DND-41 (cell line): ENCODE measurements around the gene SLC16A1.
A peak's percentile ranks its signal among the peaks of the same experiment; 100 is the strongest.

ENCODE experiments used
- ATAC-seq: fragments of 200-7000 bp; cut with Tn5 transposase; 3 replicates; pipeline ENCODE4 v1.9.1; 2021; ENCODE audit warnings: low read depth; ENCODE audit not compliant: insufficient read depth
- DNase-seq: peaks from one replicate; pipeline ENCODE4 v3.0.0-alpha.2; 2020
- H2AFZ ChIP-seq: 2 replicates; pipeline ENCODE4 v1.6.0; 2012; ENCODE audit warnings: low read depth, low read length
- H3K27ac ChIP-seq: 2 replicates; pipeline ENCODE4 v1.5.1; 2012; ENCODE audit warnings: low read length, inconsistent platforms
- H3K27me3 ChIP-seq: fragments of 200-600 bp; sonication (generic); 2 replicates; pipeline ENCODE4 v1.6.0; 2012; ENCODE audit warnings: low read length, mild to moderate bottlenecking, inconsistent platforms; ENCODE audit not compliant: insufficient read depth, poor library complexity
- H3K36me3 ChIP-seq: 2 replicates; pipeline ENCODE4 v1.5.1; 2012; ENCODE audit warnings: low read length, inconsistent platforms; ENCODE audit not compliant: insufficient read depth
- H3K4me1 ChIP-seq: 2 replicates; pipeline ENCODE4 v1.5.1; 2012; ENCODE audit warnings: mild to moderate bottlenecking, low read length; ENCODE audit not compliant: insufficient read depth
- H3K4me2 ChIP-seq: 2 replicates; pipeline ENCODE4 v1.6.0; 2012; ENCODE audit warnings: mild to moderate bottlenecking, moderate library complexity, low read length, inconsistent platforms; ENCODE audit not compliant: insufficient read depth
- H3K4me3 ChIP-seq, 2 experiments: fragments of 200-600 bp in 1 of 2; shearing (Covaris generic) in 1 of 2; 2 replicates each; pipeline ENCODE4 v1.5.1; 2012 to 2016; ENCODE audit warnings: inconsistent platforms in 2 of 2, low read length in 2 of 2, mild to moderate bottlenecking in 2 of 2, low read depth in 1 of 2, moderate library complexity in 1 of 2
- H3K79me2 ChIP-seq: 2 replicates; pipeline ENCODE4 v1.6.0; 2012; ENCODE audit warnings: low read length, inconsistent platforms; ENCODE audit not compliant: insufficient read depth
- H3K9ac ChIP-seq: 2 replicates; pipeline ENCODE4 v1.6.0; 2012; ENCODE audit warnings: low read depth, mild to moderate bottlenecking, inconsistent platforms, low read length, moderate library complexity
- H3K9me3 ChIP-seq: 2 replicates; pipeline ENCODE4 v1.5.1; 2012; ENCODE audit warnings: low read length, moderate library complexity, mild to moderate bottlenecking, inconsistent platforms; ENCODE audit not compliant: insufficient read depth, severe bottlenecking
- H4K20me1 ChIP-seq: 2 replicates; pipeline ENCODE4 v1.6.0; 2012; ENCODE audit warnings: low read length; ENCODE audit not compliant: insufficient read depth
- EZH2 ChIP-seq: IDR thresholded peaks from 3 replicates; pipeline ENCODE4 v1.6.1; 2012; ENCODE audit warnings: borderline replicate concordance, low read depth, mild to moderate bottlenecking, moderate library complexity, low read length, inconsistent platforms; ENCODE audit not compliant: severe bottlenecking
- TF ChIP-seq, protein P1 (sequence below): IDR thresholded peaks from 2 replicates; pipeline ENCODE4 v1.5.1; 2012; ENCODE audit warnings: borderline replicate concordance, low read length, moderate library complexity, mild to moderate bottlenecking; ENCODE audit not compliant: poor library complexity, severe bottlenecking; ENCODE audit errors: extremely low read depth

Gene SLC16A1

DNA sequence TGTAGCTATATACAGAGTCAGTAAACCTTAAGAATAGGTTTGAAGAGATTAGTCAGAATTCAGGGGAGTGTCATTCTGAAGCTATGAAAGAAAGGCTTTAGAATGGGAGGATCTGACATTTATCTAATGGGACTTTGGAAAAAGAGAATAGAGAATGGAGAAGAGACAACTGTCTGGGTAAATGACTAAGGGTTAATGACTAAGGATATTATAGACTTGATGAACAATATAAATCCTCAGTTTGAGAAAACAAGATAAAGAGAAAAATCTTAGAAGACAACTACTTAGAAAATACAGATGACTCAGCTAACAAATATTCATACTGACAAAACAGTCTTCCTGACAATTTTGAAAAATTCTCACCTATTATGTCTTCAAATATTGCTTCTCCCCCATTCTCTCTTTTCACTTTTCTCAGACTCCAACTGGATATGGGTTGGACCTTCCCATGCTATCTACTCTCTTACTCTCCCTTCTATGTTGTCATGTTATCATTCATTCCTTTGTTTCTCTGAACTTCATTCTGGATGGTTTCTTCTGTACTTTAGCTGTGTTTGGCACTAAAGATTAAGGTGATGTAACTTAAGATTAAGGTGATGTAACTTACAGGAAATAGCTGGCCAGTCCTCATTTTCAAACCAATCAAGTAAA lies 20.4 kb downstream of the SLC16A1 start:
- Histone ChIP-seq H3K4me2 (no peak overlapping the region), H3K36me3 (peaks cover 2% of the 10 kb centered on the region; the same call in 1 of the 2 replicates), H3K4me3 (no peak overlapping the region), H4K20me1 (peaks cover 19% of the 10 kb centered on the region; the same call in 1 of the 2 replicates), H3K27me3 (no peaks in the 10 kb centered on the region), H3K4me1 (peaks cover 18% of the 10 kb centered on the region), H3K9me3 (no peaks in the 10 kb centered on the region), H3K79me2 (peaks cover 96% of the 10 kb centered on the region), H2AFZ (no peak overlapping the region), H3K27ac (0 out of 2 replicates have a peak overlapping the region, but pooled peaks have one; percentile 14), H3K9ac (no peak overlapping the region)
- ATAC-seq (peak; percentile 48; the same call in 1 of the 3 replicates), DNase-seq (no peak)
- TF ChIP-seq EZH2 = no peak
- TF ChIP-seq, protein P1, sequence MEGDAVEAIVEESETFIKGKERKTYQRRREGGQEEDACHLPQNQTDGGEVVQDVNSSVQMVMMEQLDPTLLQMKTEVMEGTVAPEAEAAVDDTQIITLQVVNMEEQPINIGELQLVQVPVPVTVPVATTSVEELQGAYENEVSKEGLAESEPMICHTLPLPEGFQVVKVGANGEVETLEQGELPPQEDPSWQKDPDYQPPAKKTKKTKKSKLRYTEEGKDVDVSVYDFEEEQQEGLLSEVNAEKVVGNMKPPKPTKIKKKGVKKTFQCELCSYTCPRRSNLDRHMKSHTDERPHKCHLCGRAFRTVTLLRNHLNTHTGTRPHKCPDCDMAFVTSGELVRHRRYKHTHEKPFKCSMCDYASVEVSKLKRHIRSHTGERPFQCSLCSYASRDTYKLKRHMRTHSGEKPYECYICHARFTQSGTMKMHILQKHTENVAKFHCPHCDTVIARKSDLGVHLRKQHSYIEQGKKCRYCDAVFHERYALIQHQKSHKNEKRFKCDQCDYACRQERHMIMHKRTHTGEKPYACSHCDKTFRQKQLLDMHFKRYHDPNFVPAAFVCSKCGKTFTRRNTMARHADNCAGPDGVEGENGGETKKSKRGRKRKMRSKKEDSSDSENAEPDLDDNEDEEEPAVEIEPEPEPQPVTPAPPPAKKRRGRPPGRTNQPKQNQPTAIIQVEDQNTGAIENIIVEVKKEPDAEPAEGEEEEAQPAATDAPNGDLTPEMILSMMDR = no peak

DNA sequence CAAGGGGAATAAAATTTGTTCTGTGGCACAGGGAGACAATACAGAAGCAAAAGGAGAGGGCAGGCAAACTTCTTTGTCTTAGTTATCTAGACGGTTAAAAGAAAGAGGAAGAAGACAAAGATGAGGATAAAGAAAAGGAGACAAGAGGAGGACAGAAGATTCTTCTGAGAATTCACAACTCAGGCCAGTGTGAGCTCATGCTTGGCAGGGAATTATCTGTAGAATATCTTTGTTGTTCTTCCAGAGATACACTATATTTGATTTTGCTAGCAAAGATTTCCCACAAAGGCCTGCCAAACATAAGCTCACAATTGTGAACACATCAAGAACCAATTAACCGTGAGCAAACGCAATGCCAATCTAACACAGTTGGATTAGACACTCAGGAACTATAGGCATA lies 21.4 kb downstream of the SLC16A1 start:
- Histone ChIP-seq H3K4me1 (peaks cover 18% of the 10 kb centered on the region), H3K36me3 (peaks cover 7% of the 10 kb centered on the region; the same call in 1 of the 2 replicates), H3K27ac (no peak overlapping the region), H2AFZ (no peak overlapping the region), H3K9ac (no peak overlapping the region), H3K27me3 (no peaks in the 10 kb centered on the region), H3K79me2 (peaks cover 95% of the 10 kb centered on the region), H3K4me2 (no peak overlapping the region), H3K4me3 (no peak overlapping the region), H3K9me3 (no peaks in the 10 kb centered on the region), H4K20me1 (peaks cover 26% of the 10 kb centered on the region; the same call in 1 of the 2 replicates)
- ATAC-seq (no peak), DNase-seq (no peak)
- TF ChIP-seq, protein P1 = no peak
- TF ChIP-seq EZH2 = no peak

DNA sequence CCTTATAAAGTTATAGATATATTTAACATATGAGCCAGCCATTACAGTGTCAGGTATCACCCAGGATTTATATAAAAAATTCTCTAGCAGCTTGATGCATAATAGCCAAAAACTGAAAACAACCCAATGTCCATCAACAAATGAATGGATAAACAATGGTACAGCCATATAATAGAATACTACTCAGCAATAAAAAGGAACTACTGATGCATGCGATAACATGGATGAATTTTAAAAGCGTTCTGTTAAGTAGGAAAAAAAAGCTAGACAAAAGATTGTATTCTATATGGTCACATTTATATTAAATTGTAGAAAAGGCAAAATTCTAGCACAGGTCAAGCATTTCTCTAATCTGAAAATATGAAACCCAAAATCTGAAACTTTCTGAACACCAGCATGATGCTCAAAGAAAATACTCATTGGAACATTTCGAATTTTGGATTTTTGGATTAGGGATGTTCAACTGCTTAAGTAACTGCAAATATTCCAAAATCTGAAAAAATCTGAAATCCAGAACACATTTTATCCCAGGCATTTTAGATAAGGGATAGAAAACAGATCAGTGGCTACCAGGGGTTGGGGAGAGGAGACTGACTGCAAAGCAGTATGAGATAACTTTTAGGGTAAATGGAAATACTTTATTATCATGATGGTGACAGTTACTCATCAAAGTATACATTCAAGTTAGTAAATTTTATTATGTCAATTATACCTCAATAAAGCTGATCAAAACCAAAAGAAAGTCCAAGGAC lies 22.0 kb downstream of the SLC16A1 start:
- Histone ChIP-seq H2AFZ (no peak overlapping the region), H3K4me3 (no peak overlapping the region), H3K4me2 (no peak overlapping the region), H3K4me1 (peaks cover 18% of the 10 kb centered on the region), H3K27ac (no peak overlapping the region), H3K27me3 (no peaks in the 10 kb centered on the region), H4K20me1 (peaks cover 28% of the 10 kb centered on the region; the same call in 1 of the 2 replicates), H3K9me3 (no peaks in the 10 kb centered on the region), H3K36me3 (peaks cover 13% of the 10 kb centered on the region), H3K9ac (no peak overlapping the region), H3K79me2 (peaks cover 95% of the 10 kb centered on the region)
- DNase-seq = no peak
- no peak for TF ChIP-seq EZH2
- ATAC-seq = no peak

DNA sequence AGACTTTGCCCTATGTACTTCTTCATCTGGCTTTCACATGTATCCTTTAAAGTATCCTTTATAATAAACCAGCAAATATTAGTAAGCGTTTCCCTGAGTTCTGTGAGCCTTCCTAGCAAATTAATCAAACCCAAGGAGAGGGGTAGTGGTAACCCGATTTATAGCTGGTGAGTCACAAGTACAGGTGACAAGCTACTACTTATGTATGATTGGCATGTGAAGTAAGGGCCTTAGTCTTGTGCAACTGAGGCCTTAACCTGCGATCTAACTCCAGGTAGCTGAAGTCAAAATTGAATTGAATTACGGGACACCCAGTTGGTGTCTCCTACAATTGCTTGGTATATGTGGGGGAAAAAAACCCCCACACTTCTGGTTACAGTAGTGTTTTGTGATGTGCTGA lies 26.0 kb downstream of the SLC16A1 start:
- Histone ChIP-seq H3K27me3 (no peaks in the 10 kb centered on the region), H2AFZ (no peak overlapping the region), H3K27ac (no peak overlapping the region), H3K4me1 (no peaks in the 10 kb centered on the region), H3K9me3 (no peaks in the 10 kb centered on the region), H3K4me3 (no peak overlapping the region), H3K79me2 (peaks cover 74% of the 10 kb centered on the region), H3K4me2 (no peak overlapping the region), H3K36me3 (peaks cover 52% of the 10 kb centered on the region), H3K9ac (no peak overlapping the region), H4K20me1 (peaks cover 24% of the 10 kb centered on the region; the same call in 1 of the 2 replicates)
- TF ChIP-seq EZH2 = no peak
- TF ChIP-seq, protein P1 = no peak
- no peak for DNase-seq
- ATAC-seq = no peak
